Breast epithelium (tissue), 3 donors: ENCODE results near the gene C1orf56.

Experiments
- POLR2A ChIP-seq: fragments of 450-650 bp; IDR thresholded peaks from one replicate; pipeline ENCODE4 v1.6.1; 2016; ENCODE audit warnings: antibody characterized with exemption, mild to moderate bottlenecking, moderate library complexity
- POLR2AphosphoS5 ChIP-seq, 3 donors: sonication (generic); formaldehyde crosslinking; IDR thresholded peaks; one replicate each; pipeline ENCODE4 v1.6.1; 2017; ENCODE audit warnings: antibody characterized with exemption in 3 of 3
- TF ChIP-seq, protein P1 (sequence below), 3 donors: fragments of 450-650 bp; IDR thresholded peaks; one replicate each; pipeline ENCODE4 v1.5.1; 2016 to 2017; ENCODE audit warnings: antibody characterized with exemption in 3 of 3, mild to moderate bottlenecking in 3 of 3, moderate library complexity in 3 of 3

DNA sequence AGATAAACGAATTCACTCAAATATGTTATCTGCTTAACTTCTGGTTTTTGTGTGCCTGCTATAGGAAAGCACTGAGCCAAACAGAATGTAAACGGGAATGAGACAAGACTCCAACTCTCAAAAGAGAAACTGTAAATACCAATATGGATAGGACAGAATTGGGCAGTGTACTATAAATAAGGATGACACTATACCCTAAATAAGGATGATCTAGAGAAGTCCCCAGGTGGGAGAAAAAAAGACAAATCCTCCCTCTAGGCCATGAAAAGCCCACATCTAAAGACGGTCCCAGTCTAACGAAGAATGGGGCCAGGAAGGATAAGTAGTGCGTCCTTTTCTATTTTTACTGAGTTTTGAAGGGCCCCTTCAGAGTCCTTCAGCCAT, 21.5 kb downstream of the C1orf56 start:
- TF ChIP-seq, protein P1, sequence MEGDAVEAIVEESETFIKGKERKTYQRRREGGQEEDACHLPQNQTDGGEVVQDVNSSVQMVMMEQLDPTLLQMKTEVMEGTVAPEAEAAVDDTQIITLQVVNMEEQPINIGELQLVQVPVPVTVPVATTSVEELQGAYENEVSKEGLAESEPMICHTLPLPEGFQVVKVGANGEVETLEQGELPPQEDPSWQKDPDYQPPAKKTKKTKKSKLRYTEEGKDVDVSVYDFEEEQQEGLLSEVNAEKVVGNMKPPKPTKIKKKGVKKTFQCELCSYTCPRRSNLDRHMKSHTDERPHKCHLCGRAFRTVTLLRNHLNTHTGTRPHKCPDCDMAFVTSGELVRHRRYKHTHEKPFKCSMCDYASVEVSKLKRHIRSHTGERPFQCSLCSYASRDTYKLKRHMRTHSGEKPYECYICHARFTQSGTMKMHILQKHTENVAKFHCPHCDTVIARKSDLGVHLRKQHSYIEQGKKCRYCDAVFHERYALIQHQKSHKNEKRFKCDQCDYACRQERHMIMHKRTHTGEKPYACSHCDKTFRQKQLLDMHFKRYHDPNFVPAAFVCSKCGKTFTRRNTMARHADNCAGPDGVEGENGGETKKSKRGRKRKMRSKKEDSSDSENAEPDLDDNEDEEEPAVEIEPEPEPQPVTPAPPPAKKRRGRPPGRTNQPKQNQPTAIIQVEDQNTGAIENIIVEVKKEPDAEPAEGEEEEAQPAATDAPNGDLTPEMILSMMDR (IDR thresholded peaks at IDR 0.05) = no peak
- TF ChIP-seq POLR2A (no peak), POLR2AphosphoS5 (IDR thresholded peaks at IDR 0.05) (no peak)
